Fibroblast of lung (primary cell): ENCODE measurements around the gene CTBP2. TPM values are rescaled to one million over a fixed set of nuclear protein-coding genes. Genes with fewer than 3 reads are reported as not detected.

Experiments
- DNase-seq, 2 donors: peaks; one replicate each; pipeline versions ENCODE4 v3.0.0 to v3.0.0-alpha.2; 2010; ENCODE audit warnings: low read depth in 2 of 2
- H2AFZ ChIP-seq: 2 replicates; pipeline ENCODE4 v1.5.1; 2012; ENCODE audit warnings: low read length, control low read depth, inconsistent platforms
- H3K27ac ChIP-seq: 2 replicates; pipeline ENCODE4 v1.5.1; 2011; ENCODE audit warnings: low read length, control low read depth; ENCODE audit not compliant: insufficient read depth
- H3K27me3 ChIP-seq: 2 replicates; pipeline ENCODE4 v1.5.1; 2011; ENCODE audit warnings: mild to moderate bottlenecking, low read length; ENCODE audit not compliant: control insufficient read depth, insufficient read depth
- H3K36me3 ChIP-seq: 2 replicates; pipeline ENCODE4 v1.5.1; 2011; ENCODE audit warnings: low read length; ENCODE audit not compliant: control insufficient read depth, insufficient read depth
- H3K4me1 ChIP-seq: 2 replicates; pipeline ENCODE4 v1.5.1; 2011; ENCODE audit warnings: low read length; ENCODE audit not compliant: control insufficient read depth, insufficient read depth; ENCODE audit errors: extremely low read depth
- H3K4me2 ChIP-seq: 2 replicates; pipeline ENCODE4 v1.5.1; 2011; ENCODE audit warnings: low read length, control low read depth; ENCODE audit not compliant: insufficient read depth; ENCODE audit errors: extremely low read depth
- H3K4me3 ChIP-seq, 4 experiments: fragments of 200-600 bp in 1 of 4; sonication (generic) in 1 of 4; replicated peaks in 1 of 4; 2 replicates each; pipeline ENCODE4 v1.5.1; 2011 to 2016; ENCODE audit warnings: low read length in 4 of 4, low read depth in 3 of 4, mild to moderate bottlenecking in 3 of 4, control low read depth in 2 of 4, inconsistent platforms in 1 of 4, mixed read lengths in 1 of 4; ENCODE audit not compliant: insufficient read depth in 1 of 4; ENCODE audit errors: control extremely low read depth in 1 of 4
- H3K79me2 ChIP-seq: 2 replicates; pipeline ENCODE4 v1.5.1; 2012; ENCODE audit warnings: mild to moderate bottlenecking, low read length, inconsistent platforms; ENCODE audit not compliant: control insufficient read depth, insufficient read depth
- H3K9ac ChIP-seq: 2 replicates; pipeline ENCODE4 v1.5.1; 2011; ENCODE audit warnings: mild to moderate bottlenecking, low read length, control low read depth; ENCODE audit not compliant: insufficient read depth
- H3K9me3 ChIP-seq: 2 replicates; pipeline ENCODE4 v1.5.1; 2012; ENCODE audit warnings: low read depth, low read length; ENCODE audit not compliant: control insufficient read depth, insufficient read depth
- H4K20me1 ChIP-seq: 2 replicates; pipeline ENCODE4 v1.5.1; 2011; ENCODE audit warnings: low read length; ENCODE audit not compliant: control insufficient read depth, insufficient read depth; ENCODE audit errors: extremely low read depth
- CTCF ChIP-seq, 2 donors: IDR thresholded peaks in 1 of 2; conservative IDR thresholded peaks in 1 of 2; 1 replicate in 1 of 2; 2 replicates in 1 of 2; pipeline ENCODE4 v1.5.1; 2011 to 2012; ENCODE audit warnings: low read length in 2 of 2, control low read depth in 1 of 2, inconsistent platforms in 1 of 2, low read depth in 1 of 2, mild to moderate bottlenecking in 1 of 2
- EZH2 ChIP-seq: IDR thresholded peaks from 2 replicates; pipeline ENCODE4 v1.5.1; 2012; ENCODE audit warnings: low read length, control low read depth, mild to moderate bottlenecking; ENCODE audit errors: missing control alignments
- polyA plus RNA-seq, 2 donors: library from polyadenylated mRNA; depleted of rRNA in 1 of 2; stranded (reverse) in 1 of 2; unstranded in 1 of 2; fragments of >200 nt; gene quantifications; 2 replicates each; pipeline ENCODE4 v1.2.1, GENCODE V29; 2011 to 2012; ENCODE audit warnings: missing spikeins in 1 of 2
- total RNA-seq: library from RNA; depleted of rRNA; stranded (reverse); fragments of >200 nt; gene quantifications from 2 replicates; pipeline ENCODE4 v1.2.1, GENCODE V29; 2014

Gene CTBP2
- total and polyA plus RNA-seq, 2 donors (not counting 1 experiment from before 2014, with no cell fraction given): 72.1 to 73.3 TPM

- H3K27me3 ChIP-seq: no peaks in the 10 kb centered on the region
- H3K4me1 ChIP-seq: peaks cover 31% of the 10 kb centered on the region
- no peak overlapping the region for H3K27ac ChIP-seq
- no peak overlapping the region for H3K9ac ChIP-seq
- no peak overlapping the region for H3K4me3 ChIP-seq
- DNase-seq: no peak
- no peaks in the 10 kb centered on the region for H4K20me1 ChIP-seq
- TF ChIP-seq EZH2 (no peak), CTCF (conservative IDR thresholded peaks at IDR 0.05 in 1 of 2, IDR thresholded peaks at IDR 0.05 in 1 of 2; ENCODE audit: low read depth in 1 of 2, low read length in 2 of 2) (no peak)
- no peaks in the 10 kb centered on the region for H3K9me3 ChIP-seq
- no peak overlapping the region for H2AFZ ChIP-seq
- peaks cover 74% of the 10 kb centered on the region for H3K79me2 ChIP-seq
- H3K36me3 ChIP-seq: peaks cover 1% of the 10 kb centered on the region
- H3K4me2 ChIP-seq: no peak overlapping the region
Observed at GRCh38 chr10:125096975-125097374, 63.4 kb downstream of the CTBP2 start.

DNA sequence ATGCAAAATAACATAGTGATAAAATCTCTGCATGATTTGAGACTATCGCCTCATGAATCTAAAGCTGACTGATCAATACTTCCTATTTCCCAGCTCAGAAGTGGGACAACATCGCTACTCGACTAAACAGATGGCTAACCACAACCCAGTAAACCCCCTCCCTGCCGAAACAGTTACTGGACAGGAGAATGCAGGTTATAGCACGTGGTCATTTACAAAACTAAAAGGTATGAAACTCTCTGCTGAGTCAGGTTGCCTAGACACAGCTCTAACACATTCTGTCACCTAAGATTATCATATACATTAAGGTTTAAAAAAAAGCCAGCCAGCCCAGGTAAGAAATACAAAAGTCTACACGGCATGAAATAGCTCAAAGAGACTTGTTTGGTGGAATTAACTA, 64.0 kb downstream of the CTBP2 start:
- Histone ChIP-seq H3K27me3 (no peaks in the 10 kb centered on the region), H3K4me2 (peak overlapping the region; percentile 1), H3K9ac (no peak overlapping the region), H3K4me1 (peaks cover 31% of the 10 kb centered on the region), H3K27ac (no peak overlapping the region), H2AFZ (no peak overlapping the region), H4K20me1 (no peaks in the 10 kb centered on the region), H3K4me3 (no peak overlapping the region), H3K79me2 (peaks cover 71% of the 10 kb centered on the region), H3K36me3 (peaks cover 1% of the 10 kb centered on the region), H3K9me3 (no peaks in the 10 kb centered on the region)
- DNase-seq: peak in 1 of 2 donors; percentile 45
- TF ChIP-seq CTCF (conservative IDR thresholded peaks at IDR 0.05 in 1 of 2, IDR thresholded peaks at IDR 0.05 in 1 of 2; ENCODE audit: low read depth in 1 of 2, low read length in 2 of 2) (no peak), EZH2 (no peak)

GRCh38 chr10:125095776-125096175, 64.6 kb downstream of the CTBP2 start:
- H2AFZ ChIP-seq: no peak overlapping the region
- no peaks in the 10 kb centered on the region for H3K27me3 ChIP-seq
- H3K4me2 ChIP-seq: peak overlapping the region; percentile 1
- no peak for DNase-seq
- H3K9ac ChIP-seq: no peak overlapping the region
- peaks cover 1% of the 10 kb centered on the region for H3K36me3 ChIP-seq
- peaks cover 31% of the 10 kb centered on the region for H3K4me1 ChIP-seq
- H3K4me3 ChIP-seq: no peak overlapping the region
- H3K9me3 ChIP-seq: no peaks in the 10 kb centered on the region
- TF ChIP-seq EZH2: no peak
- no peak for TF ChIP-seq CTCF (conservative IDR thresholded peaks at IDR 0.05 in 1 of 2, IDR thresholded peaks at IDR 0.05 in 1 of 2; ENCODE audit: low read depth in 1 of 2, low read length in 2 of 2)
- H3K27ac ChIP-seq: peak overlapping the region; percentile 37
- H3K79me2 ChIP-seq: peaks cover 71% of the 10 kb centered on the region
- H4K20me1 ChIP-seq: no peaks in the 10 kb centered on the region
